IMR-90 (cell line): Measurements from ENCODE around the gene SPCS3. TPM values are rescaled to one million over a fixed set of nuclear protein-coding genes. Genes with fewer than 3 reads are reported as not detected.

Source experiments
- ATAC-seq: fragments of 200-7000 bp; cut with Tn5 transposase; 2 replicates; pipeline ENCODE4 v1.9.1; 2020; ENCODE audit warnings: low read depth, mild to moderate bottlenecking, moderate library complexity
- BruUV-seq: library from RNA; stranded (reverse); fragments of 400-500 nt; replicated peaks from 2 replicates; lab custom pipeline; 2021; lab: Mats Ljungman, UMichigan
- CTCF ChIA-PET: fragments of 300-600 bp; formaldehyde crosslinking; extraction: SDS; loops from one replicate; lab custom pipeline; 2021; ENCODE audit warnings: antibody characterized with exemption; lab: Yijun Ruan, JAX
- POLR2A ChIA-PET: fragments of 300-600 bp; sonication (Branson Sonifier 250); formaldehyde crosslinking; loops from one replicate; lab custom pipeline; 2022; ENCODE audit warnings: antibody characterized with exemption; ENCODE audit not compliant: unreplicated experiment; lab: Charles Lee
- DNase-seq: peaks from one replicate; pipeline ENCODE4 v3.0.0; 2013
- H2AFZ ChIP-seq: replicated peaks from 2 replicates; pipeline ENCODE3; 2013; ENCODE audit warnings: low read length, mild to moderate bottlenecking; ENCODE audit not compliant: poor library complexity
- H2AK5ac ChIP-seq: 2 replicates; pipeline ENCODE4 v1.6.1; 2013; ENCODE audit warnings: low read depth, low read length, inconsistent platforms
- H2AK9ac ChIP-seq: replicated peaks from 2 replicates; pipeline ENCODE3; 2013; ENCODE audit warnings: mild to moderate bottlenecking, low read depth, low read length, moderate library complexity; ENCODE audit not compliant: poor library complexity
- H2BK120ac ChIP-seq: 2 replicates; pipeline ENCODE4 v1.6.1; 2013; ENCODE audit warnings: low read depth, low read length, inconsistent platforms
- H2BK15ac ChIP-seq: 3 replicates; pipeline ENCODE4 v1.6.1; 2013; ENCODE audit warnings: low read depth, low read length, inconsistent platforms
- H2BK20ac ChIP-seq: 2 replicates; pipeline ENCODE4 v1.6.1; 2013; ENCODE audit warnings: low read depth, mild to moderate bottlenecking, inconsistent platforms, low read length, moderate library complexity
- H2BK5ac ChIP-seq: 2 replicates; pipeline ENCODE4 v1.6.1; 2013; ENCODE audit warnings: mild to moderate bottlenecking, low read depth, low read length, inconsistent platforms; ENCODE audit not compliant: poor library complexity, severe bottlenecking
- H3K14ac ChIP-seq: replicated peaks from 2 replicates; pipeline ENCODE4 v1.6.1; 2013; ENCODE audit warnings: low read depth, low read length, inconsistent platforms
- H3K18ac ChIP-seq: 2 replicates; pipeline ENCODE4 v1.6.1; 2013; ENCODE audit warnings: low read depth, low read length, control low read depth
- H3K23ac ChIP-seq: 2 replicates; pipeline ENCODE4 v1.6.1; 2013; ENCODE audit warnings: low read depth, low read length, inconsistent platforms
- H3K27ac ChIP-seq: 2 replicates; pipeline ENCODE4 v1.5.1; 2013; ENCODE audit warnings: mild to moderate bottlenecking, control low read depth, low read length; ENCODE audit not compliant: insufficient read depth
- H3K27me3 ChIP-seq: 2 replicates; pipeline ENCODE4 v1.6.1; 2013; ENCODE audit warnings: low read length; ENCODE audit not compliant: control insufficient read depth, insufficient read depth
- H3K36me3 ChIP-seq: 2 replicates; pipeline ENCODE4 v1.6.1; 2013; ENCODE audit warnings: low read length, mixed read lengths; ENCODE audit not compliant: control insufficient read depth, insufficient read depth
- H3K4ac ChIP-seq: 2 replicates; pipeline ENCODE4 v1.6.1; 2013; ENCODE audit warnings: low read depth, low read length, inconsistent platforms
- H3K4me1 ChIP-seq: 2 replicates; pipeline ENCODE4 v1.6.1; 2013; ENCODE audit warnings: low read length, mixed read lengths; ENCODE audit not compliant: control insufficient read depth, insufficient read depth
- H3K4me2 ChIP-seq: 2 replicates; pipeline ENCODE4 v1.6.1; 2013; ENCODE audit warnings: low read depth, mild to moderate bottlenecking, control low read depth, low read length, moderate library complexity
- H3K4me3 ChIP-seq: 2 replicates; pipeline ENCODE4 v1.5.1; 2013; ENCODE audit warnings: low read depth, mild to moderate bottlenecking, control low read depth, low read length, moderate library complexity; ENCODE audit not compliant: insufficient read depth
- H3K56ac ChIP-seq: 2 replicates; pipeline ENCODE4 v1.6.1; 2013; ENCODE audit warnings: low read length, inconsistent platforms; ENCODE audit not compliant: insufficient read depth; ENCODE audit errors: extremely low read depth
- H3K79me1 ChIP-seq, 2 experiments: 2 replicates each; pipeline ENCODE4 v1.6.1; 2013; ENCODE audit warnings: low read length in 2 of 2, inconsistent platforms in 1 of 2, low read depth in 1 of 2
- H3K9ac ChIP-seq: 2 replicates; pipeline ENCODE4 v1.6.1; 2013; ENCODE audit warnings: low read depth, low read length, control low read depth
- H3K9me1 ChIP-seq: 2 replicates; pipeline ENCODE4 v1.6.1; 2013; ENCODE audit warnings: low read length, inconsistent platforms; ENCODE audit not compliant: insufficient read depth
- H3K9me3 ChIP-seq: 2 replicates; pipeline ENCODE4 v1.6.1; 2013; ENCODE audit warnings: low read length; ENCODE audit not compliant: control insufficient read depth, insufficient read depth
- H4K20me1 ChIP-seq: 2 replicates; pipeline ENCODE4 v1.6.1; 2013; ENCODE audit warnings: low read length, inconsistent platforms; ENCODE audit not compliant: insufficient read depth
- H4K5ac ChIP-seq: 2 replicates; pipeline ENCODE4 v1.6.1; 2013; ENCODE audit warnings: mild to moderate bottlenecking, low read depth, low read length, control low read depth
- H4K8ac ChIP-seq, 2 experiments: 2 replicates each; pipeline ENCODE4 v1.6.1; 2013; ENCODE audit warnings: low read depth in 2 of 2, low read length in 2 of 2, control low read depth in 1 of 2, inconsistent platforms in 1 of 2
- H4K91ac ChIP-seq: 2 replicates; pipeline ENCODE4 v1.6.1; 2013; ENCODE audit warnings: low read depth, low read length, inconsistent platforms; ENCODE audit not compliant: insufficient read depth
- BHLHE40 ChIP-seq: fragments of 150-350 bp; IDR thresholded peaks from 2 replicates; pipeline ENCODE4 v1.6.1; 2016; ENCODE audit warnings: mild to moderate bottlenecking, low read depth, low read length
- CEBPB ChIP-seq: IDR thresholded peaks from 2 replicates; pipeline ENCODE4 v1.6.1; 2012; ENCODE audit warnings: low read depth, low read length, improper control_type of control experiment
- CHD1 ChIP-seq: IDR thresholded peaks from 2 replicates; pipeline ENCODE4 v1.6.1; 2012; ENCODE audit warnings: low read depth, low read length, improper control_type of control experiment
- ELK1 ChIP-seq: fragments of 150-350 bp; IDR thresholded peaks from 2 replicates; pipeline ENCODE4 v1.6.1; 2016; ENCODE audit warnings: low read depth, mild to moderate bottlenecking, low read length, moderate library complexity, borderline replicate concordance
- FOS ChIP-seq: fragments of 150-350 bp; IDR thresholded peaks from 2 replicates; pipeline ENCODE4 v1.6.1; 2016; ENCODE audit warnings: low read depth, low read length
- MAFK ChIP-seq: IDR thresholded peaks from 2 replicates; pipeline ENCODE4 v1.6.1; 2012; ENCODE audit warnings: low read depth, low read length, improper control_type of control experiment
- MAZ ChIP-seq: IDR thresholded peaks from 2 replicates; pipeline ENCODE4 v1.6.1; 2012; ENCODE audit warnings: low read depth, mild to moderate bottlenecking, low read length, improper control_type of control experiment, moderate library complexity, borderline replicate concordance
- MXI1 ChIP-seq: IDR thresholded peaks from 2 replicates; pipeline ENCODE4 v1.6.1; 2012; ENCODE audit warnings: low read depth, mild to moderate bottlenecking, low read length, moderate library complexity, borderline replicate concordance
- NFE2L2 ChIP-seq: fragments of 150-350 bp; IDR thresholded peaks from 2 replicates; pipeline ENCODE4 v1.6.1; 2016; ENCODE audit warnings: low read depth, mild to moderate bottlenecking, low read length
- POLR2A ChIP-seq: IDR thresholded peaks from 2 replicates; pipeline ENCODE4 v1.6.1; 2012; ENCODE audit warnings: mild to moderate bottlenecking, low read depth, low read length
- RAD21 ChIP-seq: IDR thresholded peaks from 2 replicates; pipeline ENCODE4 v1.6.1; 2012; ENCODE audit warnings: low read length, improper control_type of control experiment
- RCOR1 ChIP-seq: IDR thresholded peaks from 2 replicates; pipeline ENCODE4 v1.6.1; 2012; ENCODE audit warnings: mild to moderate bottlenecking, low read length, improper control_type of control experiment; ENCODE audit not compliant: insufficient replicate concordance
- RFX5 ChIP-seq: IDR thresholded peaks from 2 replicates; pipeline ENCODE4 v1.8.0; 2012; ENCODE audit warnings: low read depth, mild to moderate bottlenecking, low read length, moderate library complexity
- SMC3 ChIP-seq: fragments of 150-350 bp; IDR thresholded peaks from 2 replicates; pipeline ENCODE4 v1.6.1; 2016; ENCODE audit warnings: low read depth, mild to moderate bottlenecking, antibody characterized with exemption, low read length, moderate library complexity
- WGBS, 2 experiments: methylation state at CpG; one replicate each; pipeline versions ENCODE4 v1.1.5 to v1.1.7; 2013; ENCODE audit warnings: missing lambda C conversion rate in 2 of 2; ENCODE audit not compliant: insufficient read length in 1 of 2; ENCODE audit errors: extremely low coverage in 2 of 2; 5-methylcytosine and 5-hydroxymethylcytosine counted together
- dilution Hi-C: fragments of 300-500 bp; cut with HindIII; formaldehyde crosslinking; loops from one replicate; pipeline ENCODE4 v1.14.3; 2018; ENCODE audit warnings: low sequenced_read_pairs; ENCODE audit not compliant: unreplicated experiment
- in situ Hi-C: fragments of 300-500 bp; cut with MboI; formaldehyde crosslinking; loops from 3 replicates; pipeline ENCODE4 v1.14.3; 2019; ENCODE audit warnings: low sequenced_read_pairs, inconsistent platforms, mixed read lengths
- intact Hi-C: fragments of 100-400 bp; cut with micrococcal nuclease; formaldehyde crosslinking; loops from 2 replicates; pipeline ENCODE4 v1.10.0; 2022
- polyA plus RNA-seq, 3 experiments: library from polyadenylated mRNA; depleted of rRNA; stranded (reverse); fragments of >200 nt; gene quantifications; 2 replicates each; pipeline ENCODE4 v1.2.3, GENCODE V29; 2012; ENCODE audit warnings: low replicate concordance in 1 of 3
- total RNA-seq: library from RNA; depleted of rRNA; stranded (reverse); fragments of >200 nt; gene quantifications from 2 replicates; pipeline ENCODE4 v1.2.3, GENCODE V29; 2012
- TF ChIP-seq, protein P1 (sequence below): conservative IDR thresholded peaks from 2 replicates; pipeline ENCODE4 v1.5.1; 2012; ENCODE audit warnings: mild to moderate bottlenecking, low read depth, low read length, improper control_type of control experiment
- TF ChIP-seq, protein P2 (sequence below): fragments of 150-350 bp; IDR thresholded peaks from 2 replicates; pipeline ENCODE4 v1.6.1; 2017; ENCODE audit warnings: mild to moderate bottlenecking, antibody characterized with exemption, low read length, low read depth

SPCS3 gene
- total and polyA plus RNA-seq, 2 of the 4 experiments (the other 2 are of a cell fraction): 41.6 to 77.4 TPM

DNA sequence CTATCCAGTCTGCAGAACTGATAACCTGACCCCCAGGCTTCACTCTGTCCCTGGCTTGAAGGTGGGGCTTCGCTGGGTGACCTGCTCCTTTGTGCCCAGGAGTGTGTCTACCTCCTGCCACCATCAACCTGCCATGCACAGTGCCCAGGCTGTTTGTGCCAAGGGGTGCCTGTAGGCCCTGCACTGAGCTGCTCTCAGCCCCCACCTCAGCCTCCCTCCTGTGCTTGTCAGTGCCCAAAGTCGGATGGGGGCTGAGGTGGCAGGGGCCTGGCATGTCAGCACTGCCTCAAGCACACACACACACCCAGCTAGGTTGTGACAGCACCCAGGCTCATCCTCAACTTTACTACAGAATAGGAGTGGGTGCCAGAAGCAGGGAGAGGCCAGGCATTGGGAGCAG, 23.5 kb downstream of the SPCS3 start:
- Histone ChIP-seq H3K23ac (no peak overlapping the region), H3K79me1 (peaks cover 4 to 19% of the 10 kb centered on the region in 2 experiments; a peak in 3 of 4 replicates), H2AK9ac (no peak overlapping the region), H3K56ac (no peak overlapping the region), H3K18ac (no peak overlapping the region), H3K4ac (no peak overlapping the region), H2BK5ac (no peak overlapping the region), H3K9ac (no peak overlapping the region), H3K4me2 (no peak overlapping the region), H2BK120ac (no peak overlapping the region), H3K27me3 (no peaks in the 10 kb centered on the region), H4K8ac (no peak overlapping the region), H3K36me3 (peaks cover 7% of the 10 kb centered on the region), H4K5ac (no peak overlapping the region), H3K9me1 (peaks cover 2% of the 10 kb centered on the region), H2AK5ac (no peak overlapping the region), H2BK15ac (no peak overlapping the region), H4K91ac (no peak overlapping the region), H3K9me3 (peaks cover 24% of the 10 kb centered on the region), H2BK20ac (no peak overlapping the region), H2AFZ (no peak overlapping the region), H3K4me1 (peaks cover 7% of the 10 kb centered on the region), H3K27ac (no peak overlapping the region), H3K4me3 (no peak overlapping the region), H4K20me1 (no peaks in the 10 kb centered on the region), H3K14ac (no peak overlapping the region)
- CTCF ChIA-PET: no interaction called here
- POLR2A ChIA-PET: no interaction called here
- intact Hi-C loops (no loop called here), in situ Hi-C loops (loop anchor here (25.0 kb wide), 3 partner anchors 781 to 1981 kb away; no protein-coding TSS in a partner anchor), dilution Hi-C loops (no loop called here)
- TF ChIP-seq RAD21 (no peak), NFE2L2 (no peak), RCOR1 (no peak), ELK1 (no peak), SMC3 (no peak), FOS (no peak), MAZ (no peak), CHD1 (no peak), POLR2A (no peak), MAFK (no peak), MXI1 (no peak), RFX5 (no peak), CEBPB (no peak), BHLHE40 (no peak)
- TF ChIP-seq, protein P1, sequence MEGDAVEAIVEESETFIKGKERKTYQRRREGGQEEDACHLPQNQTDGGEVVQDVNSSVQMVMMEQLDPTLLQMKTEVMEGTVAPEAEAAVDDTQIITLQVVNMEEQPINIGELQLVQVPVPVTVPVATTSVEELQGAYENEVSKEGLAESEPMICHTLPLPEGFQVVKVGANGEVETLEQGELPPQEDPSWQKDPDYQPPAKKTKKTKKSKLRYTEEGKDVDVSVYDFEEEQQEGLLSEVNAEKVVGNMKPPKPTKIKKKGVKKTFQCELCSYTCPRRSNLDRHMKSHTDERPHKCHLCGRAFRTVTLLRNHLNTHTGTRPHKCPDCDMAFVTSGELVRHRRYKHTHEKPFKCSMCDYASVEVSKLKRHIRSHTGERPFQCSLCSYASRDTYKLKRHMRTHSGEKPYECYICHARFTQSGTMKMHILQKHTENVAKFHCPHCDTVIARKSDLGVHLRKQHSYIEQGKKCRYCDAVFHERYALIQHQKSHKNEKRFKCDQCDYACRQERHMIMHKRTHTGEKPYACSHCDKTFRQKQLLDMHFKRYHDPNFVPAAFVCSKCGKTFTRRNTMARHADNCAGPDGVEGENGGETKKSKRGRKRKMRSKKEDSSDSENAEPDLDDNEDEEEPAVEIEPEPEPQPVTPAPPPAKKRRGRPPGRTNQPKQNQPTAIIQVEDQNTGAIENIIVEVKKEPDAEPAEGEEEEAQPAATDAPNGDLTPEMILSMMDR: no peak
- TF ChIP-seq, protein P2, sequence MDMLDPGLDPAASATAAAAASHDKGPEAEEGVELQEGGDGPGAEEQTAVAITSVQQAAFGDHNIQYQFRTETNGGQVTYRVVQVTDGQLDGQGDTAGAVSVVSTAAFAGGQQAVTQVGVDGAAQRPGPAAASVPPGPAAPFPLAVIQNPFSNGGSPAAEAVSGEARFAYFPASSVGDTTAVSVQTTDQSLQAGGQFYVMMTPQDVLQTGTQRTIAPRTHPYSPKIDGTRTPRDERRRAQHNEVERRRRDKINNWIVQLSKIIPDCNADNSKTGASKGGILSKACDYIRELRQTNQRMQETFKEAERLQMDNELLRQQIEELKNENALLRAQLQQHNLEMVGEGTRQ: no peak
- ATAC-seq (no peak), DNase-seq (no peak)
- WGBS, 2 experiments: 100% methylated on average over 1 of the region's 2 CpGs; no CpG with 5 or more reads in 1 of the 2 experiments
- no TSS peak for BruUV-seq
